HG03565 (cell line): Measurements from ENCODE around the gene OR10G2.

Experiments
- ATAC-seq: cut with Tn5 transposase; IDR thresholded peaks from one replicate; pipeline ENCODE4 v1.9.1; 2021; ENCODE audit warnings: mild to moderate bottlenecking, moderate library complexity; ENCODE audit not compliant: unreplicated experiment

Gene OR10G2

DNA sequence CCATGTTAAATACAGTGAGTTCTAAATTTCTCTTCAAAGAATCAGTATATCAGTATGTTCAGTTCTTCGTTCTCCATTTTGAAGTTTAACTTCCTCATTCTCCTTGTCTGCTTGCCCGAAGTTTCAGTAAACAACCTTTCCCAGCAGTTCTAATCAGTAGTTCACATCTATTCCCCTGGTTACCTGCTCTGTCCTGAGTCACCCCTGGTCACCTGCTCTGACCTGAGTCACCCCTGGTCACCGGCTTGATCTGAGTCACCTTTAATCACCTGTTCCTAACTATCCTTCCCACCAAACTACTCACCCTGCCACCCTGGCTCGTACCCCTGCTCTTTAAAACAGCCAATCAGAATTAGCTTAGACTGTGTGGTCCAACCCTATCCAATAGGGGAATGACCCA is 45.4 kb downstream of the OR10G2 start:
- ATAC-seq = no peak
